ENCODE results near the gene TRPC1.

The TRPC1 gene

DNA sequence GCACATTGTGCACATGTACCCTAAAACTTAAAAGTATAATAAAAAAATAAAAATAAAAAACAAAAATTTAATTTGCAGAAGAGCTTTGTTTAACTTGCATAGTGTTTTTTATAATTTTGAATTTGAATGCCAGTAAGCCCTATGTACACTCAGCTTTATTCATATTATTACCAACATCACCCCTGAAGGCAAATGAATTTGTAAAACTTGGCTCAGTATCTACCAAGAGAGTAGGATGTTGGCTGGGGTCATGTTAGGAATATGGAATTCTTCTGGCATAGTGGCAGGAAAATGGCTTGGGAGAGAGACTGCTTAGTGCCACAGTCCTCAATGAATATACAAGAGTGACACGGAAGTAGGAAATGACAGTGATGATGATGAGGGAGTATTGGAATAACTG, 30.7 kb downstream of the TRPC1 start:
- no peak for DNase-seq

DNA sequence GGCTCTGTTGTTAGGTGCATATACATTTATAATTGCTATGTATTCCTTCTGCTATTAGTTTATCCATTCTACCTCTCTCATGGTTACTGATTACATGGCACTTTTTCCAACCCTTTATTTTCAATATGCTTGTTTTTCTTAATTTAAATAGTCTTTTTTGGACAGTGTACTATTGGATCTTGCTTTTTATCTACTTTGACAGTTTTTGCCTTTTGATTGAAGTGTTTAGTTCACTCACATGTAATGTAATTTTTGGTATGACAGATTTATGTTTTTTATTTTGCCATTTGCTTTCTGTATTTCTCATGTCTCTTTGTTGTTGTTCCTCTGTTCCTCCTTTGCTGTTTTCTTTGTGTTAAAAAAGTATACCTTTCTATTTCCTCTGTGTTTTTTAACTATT, 44.5 kb downstream of the TRPC1 start:
- DNase-seq = no peak

- DNase-seq = peak; percentile 10
These were observed 54.1 kb downstream of the TRPC1 start for GRCh38 chr3:142777927-142778326.

GRCh38 chr3:142778541-142778940, 54.7 kb downstream of the TRPC1 start:
- DNase-seq = no peak

DNA sequence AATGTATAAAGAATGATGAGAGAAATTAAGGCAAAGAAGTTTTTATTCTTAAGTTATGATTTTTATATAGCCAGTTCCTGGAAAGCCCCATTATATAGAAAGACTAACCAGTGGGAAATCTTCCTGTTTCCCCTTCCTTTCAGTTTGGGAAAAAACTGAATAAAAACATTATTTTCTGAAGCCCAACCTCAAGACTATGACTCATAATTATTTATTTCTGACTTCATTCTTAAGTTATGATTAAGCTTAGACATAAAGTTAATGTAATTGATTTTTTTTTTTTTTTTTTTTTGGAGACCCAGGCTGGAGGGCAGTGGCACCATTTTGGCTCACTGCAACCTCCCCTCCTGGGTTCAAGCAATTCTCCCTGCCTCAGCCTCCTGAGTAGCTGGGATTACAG, 55.8 kb downstream of the TRPC1 start:
- DNase-seq = peak; percentile 33

GRCh38 chr3:142782616-142783015, 58.8 kb downstream of the TRPC1 start:
- no peak for DNase-seq

- DNase-seq = no peak
These were observed 60.4 kb downstream of the TRPC1 start for GRCh38 chr3:142784228-142784627.

DNA sequence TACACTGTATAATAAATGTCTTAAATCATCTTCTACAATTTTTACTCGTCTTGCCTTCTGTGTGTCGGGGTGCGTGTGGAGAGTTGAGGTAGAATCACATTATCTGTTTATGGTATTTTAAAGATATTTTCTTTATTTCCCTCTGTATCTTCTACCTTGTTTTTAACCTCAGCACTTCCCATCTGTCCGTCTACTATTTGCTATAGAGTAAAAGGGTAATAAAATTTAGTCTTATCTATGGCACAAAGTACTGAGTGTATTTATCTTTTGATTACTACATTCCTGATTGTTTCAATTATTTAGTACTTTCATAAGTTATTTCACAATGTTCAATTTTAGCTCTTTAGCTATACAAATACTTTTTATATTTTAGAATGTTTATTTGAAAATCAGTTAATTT, 62.2 kb downstream of the TRPC1 start:
- no peak for DNase-seq

- no peak for DNase-seq
These were observed 63.9 kb downstream of the TRPC1 start for GRCh38 chr3:142787719-142788118.

- no peak for DNase-seq
These were observed 70.7 kb downstream of the TRPC1 start for GRCh38 chr3:142794508-142794907.

DNA sequence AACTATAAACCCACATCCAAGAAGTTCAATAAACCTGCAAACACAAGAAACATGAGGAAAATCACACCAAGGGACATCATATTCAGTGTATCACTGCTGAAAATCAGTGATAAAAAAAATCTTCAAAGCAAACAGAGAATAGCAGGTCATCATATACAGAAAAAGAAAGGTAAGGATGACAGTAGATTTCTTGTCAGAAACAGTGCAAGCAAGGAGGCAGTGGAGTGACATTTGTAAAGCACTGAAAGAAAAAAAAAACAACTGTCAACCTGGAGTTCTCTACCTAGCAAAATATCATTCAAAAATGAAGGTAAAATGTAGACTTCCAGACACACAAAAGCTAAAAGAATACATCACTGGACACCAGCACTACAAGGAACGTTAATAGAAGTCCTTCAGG, 71.5 kb downstream of the TRPC1 start:
- no peak for DNase-seq

GRCh38 chr3:142796823-142797222, 73.0 kb downstream of the TRPC1 start:
- DNase-seq = no peak

DNA sequence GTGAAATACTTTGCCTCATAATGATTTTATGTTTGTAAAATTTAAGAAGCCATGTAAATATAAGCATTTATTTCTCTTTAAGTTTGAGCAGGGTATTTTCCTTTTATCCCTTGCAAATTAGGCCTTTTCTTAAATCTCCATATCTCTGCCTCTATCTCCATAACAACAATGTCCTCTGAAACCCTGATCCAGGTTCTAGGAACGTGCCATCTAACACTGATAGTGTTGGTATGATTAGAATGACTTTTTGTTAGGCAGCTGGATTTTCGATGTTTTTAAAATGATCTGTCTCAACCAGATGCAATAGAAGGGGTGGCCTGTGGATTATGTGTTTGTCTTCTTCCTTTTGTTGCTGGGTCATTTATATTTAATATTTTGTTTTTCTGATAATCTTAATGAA, 77.9 kb downstream of the TRPC1 start:
- no peak for DNase-seq

DNA sequence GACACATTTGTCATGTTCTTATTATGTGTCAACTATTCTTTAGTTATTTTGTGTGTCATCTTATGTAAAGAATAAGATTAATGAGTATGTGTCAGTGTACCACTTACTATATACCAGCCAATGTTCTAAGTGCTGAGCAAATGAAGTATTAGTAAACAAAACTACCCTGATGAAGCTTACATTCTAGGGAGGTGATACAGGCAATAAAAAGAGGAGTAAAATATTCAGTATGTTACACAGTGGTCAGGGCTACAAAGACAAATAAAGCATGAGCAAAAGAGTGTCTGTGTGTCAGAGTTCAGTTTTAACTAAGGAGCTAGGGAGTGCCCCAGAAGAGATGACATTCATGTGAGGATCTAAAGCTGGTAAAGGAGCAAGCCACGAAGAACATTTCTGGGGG, 79.1 kb downstream of the TRPC1 start:
- no peak for DNase-seq

- peak; percentile 71 for DNase-seq
These were observed 84.5 kb downstream of the TRPC1 start for GRCh38 chr3:142808103-142808917.

- no peak for DNase-seq
These were observed 85.4 kb downstream of the TRPC1 start for GRCh38 chr3:142809259-142809658.

- no peak for DNase-seq
These were observed 92.0 kb downstream of the TRPC1 start for GRCh38 chr3:142815803-142816202.

DNA sequence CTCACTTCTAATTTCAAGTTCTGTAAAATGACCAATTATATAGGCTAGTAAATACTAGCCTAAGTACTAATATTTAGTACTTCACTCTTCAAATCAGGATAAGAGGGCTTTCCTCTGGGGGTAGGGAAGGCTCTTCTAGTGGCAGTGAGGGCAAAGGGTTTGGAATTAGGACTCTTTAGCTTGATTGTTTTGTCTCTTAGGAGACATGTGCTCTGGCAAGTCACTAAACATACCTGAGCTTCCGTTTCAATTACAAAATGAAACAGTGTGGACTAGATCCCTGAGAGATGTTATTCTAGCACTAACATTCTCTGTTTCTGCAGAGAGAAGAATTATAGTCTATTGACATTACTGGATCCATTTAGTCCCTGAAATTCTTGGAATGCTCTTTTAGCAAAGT, 93.5 kb downstream of the TRPC1 start:
- DNase-seq = no peak

DNA sequence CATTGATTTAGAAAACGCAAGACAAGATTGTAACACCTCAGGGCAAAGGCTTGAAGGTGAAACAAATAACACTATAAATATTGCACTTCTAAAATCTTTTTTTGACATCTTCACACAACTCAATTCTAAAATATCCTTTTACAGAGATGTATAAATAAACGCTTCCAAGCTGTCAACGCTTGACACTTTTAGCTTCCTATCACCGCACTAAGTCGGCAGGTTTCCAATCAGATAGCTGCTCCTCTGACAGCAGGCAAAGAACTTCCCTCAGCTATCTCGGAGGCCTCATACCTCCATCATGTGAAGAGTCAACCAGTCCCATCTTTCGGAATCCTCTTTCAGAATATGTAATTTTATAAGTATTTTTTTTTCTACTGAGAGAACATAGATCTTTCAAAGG, 94.1 kb downstream of the TRPC1 start:
- no peak for DNase-seq

- DNase-seq = no peak
These were observed 94.8 kb downstream of the TRPC1 start for GRCh38 chr3:142818651-142819050.

DNA sequence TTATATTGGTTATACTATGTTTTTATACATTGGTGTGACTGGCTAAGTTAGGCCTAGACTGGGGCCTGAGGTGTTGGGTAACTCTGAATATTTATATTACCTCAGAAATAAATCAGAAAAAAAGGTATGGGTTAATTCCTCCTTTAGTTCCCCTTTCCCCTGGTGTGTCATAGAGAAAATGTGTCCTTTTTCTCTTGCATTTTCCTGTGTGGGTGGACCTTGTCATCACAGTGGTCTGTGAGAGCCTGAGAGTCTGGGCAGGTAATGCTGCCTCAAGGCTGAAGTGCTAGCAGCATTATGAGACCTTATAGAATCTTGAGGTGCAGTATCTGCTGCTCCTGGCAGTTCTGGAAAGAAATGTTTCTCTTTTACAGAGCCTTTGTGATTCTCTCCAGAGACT, 95.3 kb downstream of the TRPC1 start:
- DNase-seq = no peak

DNA sequence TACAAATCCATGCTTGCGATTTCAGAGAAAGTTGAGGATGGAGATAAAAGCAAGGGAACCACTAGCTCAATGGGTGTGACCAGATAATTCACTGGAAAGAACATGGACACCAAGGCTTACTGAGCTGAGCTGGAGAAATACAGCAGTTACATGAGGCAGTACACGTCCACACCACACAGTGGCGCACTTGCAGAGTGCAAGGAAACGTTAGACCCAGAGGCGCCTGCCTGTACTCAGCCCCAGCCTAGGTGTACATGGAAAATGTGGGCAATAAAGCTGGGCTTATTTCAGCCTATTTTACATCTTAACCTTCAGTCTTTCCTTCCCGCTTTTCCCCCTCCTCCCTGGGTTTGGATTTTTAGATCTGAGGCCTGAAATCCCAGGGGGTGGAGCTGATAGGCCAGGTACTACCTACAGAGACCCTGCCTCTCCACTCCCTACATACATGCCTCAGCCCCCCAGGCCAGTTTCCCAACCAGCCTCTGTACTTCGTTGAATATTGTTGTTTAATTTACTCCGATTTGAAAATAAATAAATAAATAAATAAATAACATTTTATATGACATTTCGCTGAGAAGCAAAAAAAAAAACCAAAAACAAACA, 105.0 kb downstream of the TRPC1 start:
- DNase-seq = peak; percentile 70

- no peak for DNase-seq
These were observed 113.7 kb downstream of the TRPC1 start for GRCh38 chr3:142837526-142837925.

DNA sequence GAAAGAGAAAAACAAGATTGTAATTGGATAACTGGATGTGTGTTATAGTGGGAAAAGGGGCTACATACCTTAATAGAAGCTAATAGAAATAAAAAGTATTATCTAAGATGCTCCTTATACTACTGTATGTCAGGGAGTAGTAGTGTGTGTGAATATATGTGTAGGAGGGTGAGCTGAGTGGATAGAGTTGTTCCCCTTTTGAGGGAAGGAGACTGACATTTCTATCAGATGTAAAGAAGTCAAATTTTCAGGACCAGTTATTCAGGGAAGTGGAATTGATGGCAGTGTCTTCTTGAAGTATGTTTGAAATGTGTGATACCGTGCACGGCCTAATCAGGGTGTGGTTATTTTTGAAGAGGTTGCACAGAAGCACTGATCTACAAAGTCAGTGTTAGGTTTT, 116.0 kb downstream of the TRPC1 start:
- no peak for DNase-seq
